Measurements from ENCODE around the gene DDX1.

- TF ChIP-seq CTCF (IDR thresholded peaks at IDR 0.05): no peak
- TF ChIP-seq POLR2A (IDR thresholded peaks at IDR 0.05): no peak
Measured at GRCh38 chr2:15652252-15652651, 60.6 kb downstream of the DDX1 start.
